Breast epithelium (tissue), 4 donors: ENCODE measurements around the gene CDC16. TPM values are rescaled to one million over a fixed set of nuclear protein-coding genes. Genes with fewer than 3 reads are reported as not detected.
"Not testable (repeated sequence)": the region's sequence is repeated elsewhere in the genome, so short reads cannot be mapped to it uniquely, and the experiment has no call there.

Experiments
- DNase-seq, 2 donors: peaks; one replicate each; pipeline ENCODE4 v3.0.0-alpha.2; 2019; ENCODE audit warnings: low spot score in 2 of 2
- H3K27ac ChIP-seq, 2 donors: fragments of 200-600 bp; sonication (generic) in 1 of 2; one replicate each; pipeline ENCODE4 v1.5.1; 2016 to 2019; ENCODE audit warnings: mild to moderate bottlenecking in 1 of 2
- H3K27me3 ChIP-seq, 2 donors: fragments of 200-600 bp; sonication (generic) in 1 of 2; one replicate each; pipeline versions ENCODE4 v1.5.1 to v1.6.0; 2017 to 2019; ENCODE audit warnings: control low read depth in 1 of 2, mild to moderate bottlenecking in 1 of 2
- H3K36me3 ChIP-seq: fragments of 200-600 bp; one replicate; pipeline ENCODE4 v1.5.1; 2019
- H3K4me1 ChIP-seq, 2 donors: fragments of 200-600 bp; sonication (generic); one replicate each; pipeline ENCODE4 v1.5.1; 2016 to 2019; ENCODE audit warnings: control low read depth in 1 of 2
- H3K4me3 ChIP-seq, 3 donors: fragments of 200-600 bp; sonication (generic); 1 replicate in 2 of 3; 2 replicates in 1 of 3; pipeline ENCODE4 v1.5.1; 2016 to 2019; ENCODE audit warnings: mild to moderate bottlenecking in 3 of 3, moderate library complexity in 2 of 3
- H3K9me3 ChIP-seq, 2 donors: fragments of 200-600 bp; sonication (generic) in 1 of 2; one replicate each; pipeline ENCODE4 v1.5.1; 2016 to 2019; ENCODE audit warnings: control low read depth in 1 of 2
- POLR2A ChIP-seq: fragments of 450-650 bp; IDR thresholded peaks from one replicate; pipeline ENCODE4 v1.6.1; 2016; ENCODE audit warnings: antibody characterized with exemption, mild to moderate bottlenecking, moderate library complexity
- POLR2AphosphoS5 ChIP-seq, 3 donors: sonication (generic); formaldehyde crosslinking; IDR thresholded peaks; one replicate each; pipeline ENCODE4 v1.6.1; 2017; ENCODE audit warnings: antibody characterized with exemption in 3 of 3
- intact Hi-C: fragments of 100-400 bp; cut with DNase I; formaldehyde crosslinking; loops from one replicate; pipeline ENCODE4 v1.15.1; 2023; ENCODE audit warnings: low total_unique reads
- total RNA-seq, 3 donors: library from RNA; depleted of rRNA; stranded (reverse); fragments of >200 nt; gene quantifications; one replicate each; pipeline ENCODE4 v1.1.0, GENCODE V29; 2016
- TF ChIP-seq, protein P1 (sequence below), 3 donors: fragments of 450-650 bp; IDR thresholded peaks; one replicate each; pipeline ENCODE4 v1.5.1; 2016 to 2017; ENCODE audit warnings: antibody characterized with exemption in 3 of 3, mild to moderate bottlenecking in 3 of 3, moderate library complexity in 3 of 3

Gene CDC16
- total RNA-seq, 3 donors from 2014 or later: 53.1 to 82.5 (median 77.7) TPM

DNA sequence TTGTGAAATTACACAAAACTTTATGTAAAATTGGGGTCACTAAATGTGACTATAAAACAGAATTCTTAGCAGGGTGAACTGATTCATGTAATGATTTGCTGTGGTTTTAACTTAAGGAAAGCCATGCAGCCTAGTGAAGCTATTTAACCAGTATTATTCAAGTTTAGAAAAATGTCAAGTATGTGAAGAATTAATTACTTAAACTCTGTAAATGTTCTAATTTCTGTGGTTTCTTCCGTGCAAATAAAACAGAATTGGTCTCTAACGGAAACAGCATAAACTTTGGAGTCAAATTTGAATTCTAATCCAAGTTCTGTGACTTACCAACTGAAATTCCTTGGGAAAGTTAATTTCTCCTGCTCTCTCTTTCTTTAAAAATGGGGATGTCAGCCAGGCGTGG lies 13.3 kb downstream of the CDC16 start:
- TF ChIP-seq POLR2A: no peak
- TF ChIP-seq POLR2AphosphoS5 (IDR thresholded peaks at IDR 0.05): no peak
- TF ChIP-seq, protein P1, sequence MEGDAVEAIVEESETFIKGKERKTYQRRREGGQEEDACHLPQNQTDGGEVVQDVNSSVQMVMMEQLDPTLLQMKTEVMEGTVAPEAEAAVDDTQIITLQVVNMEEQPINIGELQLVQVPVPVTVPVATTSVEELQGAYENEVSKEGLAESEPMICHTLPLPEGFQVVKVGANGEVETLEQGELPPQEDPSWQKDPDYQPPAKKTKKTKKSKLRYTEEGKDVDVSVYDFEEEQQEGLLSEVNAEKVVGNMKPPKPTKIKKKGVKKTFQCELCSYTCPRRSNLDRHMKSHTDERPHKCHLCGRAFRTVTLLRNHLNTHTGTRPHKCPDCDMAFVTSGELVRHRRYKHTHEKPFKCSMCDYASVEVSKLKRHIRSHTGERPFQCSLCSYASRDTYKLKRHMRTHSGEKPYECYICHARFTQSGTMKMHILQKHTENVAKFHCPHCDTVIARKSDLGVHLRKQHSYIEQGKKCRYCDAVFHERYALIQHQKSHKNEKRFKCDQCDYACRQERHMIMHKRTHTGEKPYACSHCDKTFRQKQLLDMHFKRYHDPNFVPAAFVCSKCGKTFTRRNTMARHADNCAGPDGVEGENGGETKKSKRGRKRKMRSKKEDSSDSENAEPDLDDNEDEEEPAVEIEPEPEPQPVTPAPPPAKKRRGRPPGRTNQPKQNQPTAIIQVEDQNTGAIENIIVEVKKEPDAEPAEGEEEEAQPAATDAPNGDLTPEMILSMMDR (IDR thresholded peaks at IDR 0.05): no peak

DNA sequence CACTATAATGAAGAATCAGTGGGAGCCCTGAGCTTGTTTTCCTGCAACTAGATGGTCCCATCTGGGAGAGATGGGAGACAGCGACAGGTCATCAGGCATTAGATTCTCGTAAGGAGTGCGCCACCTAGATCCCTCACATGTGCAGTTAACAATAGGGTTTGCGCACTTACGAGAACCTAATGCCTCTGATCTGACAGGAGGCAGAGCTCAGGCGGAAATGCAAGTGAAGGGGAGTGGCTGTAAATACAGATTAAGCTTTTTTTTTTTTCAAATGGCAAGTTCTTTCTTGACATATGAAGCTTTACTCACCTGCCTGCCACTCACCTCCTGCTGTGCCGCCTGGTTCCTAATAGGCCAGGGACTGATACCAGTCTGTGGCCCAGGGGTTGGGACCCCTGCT lies 14.4 kb downstream of the CDC16 start:
- no peak for DNase-seq
- TF ChIP-seq POLR2AphosphoS5 (IDR thresholded peaks at IDR 0.05) (no peak), POLR2A (no peak)
- TF ChIP-seq, protein P1 (IDR thresholded peaks at IDR 0.05): no peak
- Histone ChIP-seq H3K4me3 (no peak overlapping the region), H3K9me3 (no peaks in the 10 kb centered on the region), H3K27ac (no peak overlapping the region), H3K4me1 (no peaks in the 10 kb centered on the region), H3K27me3 (no peaks in the 10 kb centered on the region), H3K36me3 (peaks cover 15% of the 10 kb centered on the region)
- intact Hi-C loops: no loop called here

More for the DNA sequence above, 13.3 kb downstream of the CDC16 start:
- DNase-seq: no peak
- H3K4me3 ChIP-seq: no peak overlapping the region
- no peak overlapping the region for H3K27ac ChIP-seq
- H3K36me3 ChIP-seq: peaks cover 16% of the 10 kb centered on the region
- intact Hi-C loops: no loop called here
- no peaks in the 10 kb centered on the region for H3K27me3 ChIP-seq
- H3K4me1 ChIP-seq: no peaks in the 10 kb centered on the region
- no peaks in the 10 kb centered on the region for H3K9me3 ChIP-seq

DNA sequence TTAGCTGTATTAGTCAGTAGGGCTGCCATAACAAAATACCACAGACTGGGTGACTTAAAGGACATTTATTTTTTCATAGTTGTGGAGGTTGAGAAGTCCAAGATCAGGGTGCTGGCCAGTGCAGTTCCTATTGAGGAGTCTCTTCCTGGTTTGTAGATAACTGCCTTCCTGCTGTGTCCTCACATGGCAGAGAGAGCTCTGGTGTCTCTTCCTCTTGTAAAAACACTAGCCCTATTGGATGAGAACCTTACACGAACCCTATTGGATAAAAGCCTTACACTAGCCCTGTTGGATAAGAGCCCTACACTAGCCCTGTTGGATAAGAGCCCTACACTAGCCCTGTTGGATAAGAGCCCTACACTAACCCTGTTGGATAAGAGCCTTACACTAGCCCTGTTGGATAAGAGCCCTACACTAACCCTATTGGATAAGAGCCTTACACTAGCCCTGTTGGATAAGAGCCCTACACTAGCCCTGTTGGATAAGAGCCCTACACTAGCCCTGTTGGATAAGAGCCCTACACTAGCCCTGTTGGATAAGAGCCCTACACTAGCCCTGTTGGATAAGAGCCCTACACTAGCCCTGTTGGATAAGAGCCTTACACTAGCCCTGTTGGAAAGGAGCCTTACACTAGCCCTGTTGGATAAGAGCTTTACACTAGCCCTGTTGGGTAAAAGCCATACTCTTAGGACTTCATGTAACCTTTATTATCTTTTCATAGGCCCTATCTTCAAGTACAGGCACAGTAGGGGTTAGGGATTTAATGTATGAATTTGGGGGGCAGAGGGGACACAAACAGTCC lies 17.1 kb downstream of the CDC16 start:
- intact Hi-C loops, H3K4me3 ChIP-seq, DNase-seq, H3K27ac ChIP-seq, H3K27me3 ChIP-seq, H3K4me1 ChIP-seq, H3K9me3 ChIP-seq, H3K36me3 ChIP-seq: not testable (repeated sequence)

DNA sequence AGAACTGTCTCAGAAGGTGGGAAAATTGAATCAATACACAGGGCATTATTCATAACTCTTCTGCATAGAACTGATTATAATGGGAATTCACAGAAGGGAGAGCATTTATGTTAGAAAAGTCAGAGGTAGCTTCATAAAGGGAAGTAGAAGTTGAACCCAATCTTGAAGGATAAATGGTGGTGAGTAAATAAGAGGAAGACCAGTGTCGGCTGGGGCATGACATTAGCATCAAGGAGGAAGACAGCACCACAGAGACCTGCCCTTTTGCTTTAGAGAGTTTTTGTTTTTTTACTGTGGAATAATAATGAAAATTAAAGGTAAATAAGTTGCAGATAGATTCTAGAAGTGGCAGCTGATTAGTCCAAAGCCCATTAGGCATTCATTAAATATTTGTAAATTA lies 21.9 kb downstream of the CDC16 start:
- Histone ChIP-seq H3K9me3 (no peaks in the 10 kb centered on the region), H3K27ac (no peak overlapping the region), H3K4me3 (no peak overlapping the region), H3K4me1 (no peaks in the 10 kb centered on the region), H3K27me3 (no peaks in the 10 kb centered on the region), H3K36me3 (peaks cover 9% of the 10 kb centered on the region)
- intact Hi-C loops: no loop called here
- DNase-seq: no peak
- no peak for TF ChIP-seq POLR2AphosphoS5 (IDR thresholded peaks at IDR 0.05)

DNA sequence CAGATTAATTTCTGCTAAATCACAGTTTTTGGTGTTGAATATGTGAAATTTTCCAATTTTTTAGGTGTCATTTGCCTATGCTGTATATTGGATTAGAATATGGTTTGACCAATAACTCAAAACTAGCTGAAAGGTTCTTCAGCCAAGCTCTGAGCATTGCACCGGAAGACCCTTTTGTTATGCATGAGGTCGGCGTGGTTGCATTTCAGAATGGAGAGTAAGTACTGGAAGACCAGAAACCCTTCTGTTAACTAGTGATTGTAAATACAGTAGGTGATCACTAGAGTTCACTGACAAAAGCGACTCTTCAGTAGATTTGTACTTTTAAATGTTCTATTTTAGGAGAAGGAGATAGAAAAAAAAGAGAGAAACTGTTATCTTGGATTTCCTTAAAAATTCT lies 22.3 kb downstream of the CDC16 start:
- Histone ChIP-seq H3K27me3 (no peaks in the 10 kb centered on the region), H3K4me3 (no peak overlapping the region), H3K4me1 (no peaks in the 10 kb centered on the region), H3K27ac (no peak overlapping the region), H3K36me3 (peaks cover 9% of the 10 kb centered on the region), H3K9me3 (no peaks in the 10 kb centered on the region)
- no peak for DNase-seq
- intact Hi-C loops: no loop called here
- TF ChIP-seq POLR2A: no peak
- TF ChIP-seq, protein P1 (IDR thresholded peaks at IDR 0.05): no peak

DNA sequence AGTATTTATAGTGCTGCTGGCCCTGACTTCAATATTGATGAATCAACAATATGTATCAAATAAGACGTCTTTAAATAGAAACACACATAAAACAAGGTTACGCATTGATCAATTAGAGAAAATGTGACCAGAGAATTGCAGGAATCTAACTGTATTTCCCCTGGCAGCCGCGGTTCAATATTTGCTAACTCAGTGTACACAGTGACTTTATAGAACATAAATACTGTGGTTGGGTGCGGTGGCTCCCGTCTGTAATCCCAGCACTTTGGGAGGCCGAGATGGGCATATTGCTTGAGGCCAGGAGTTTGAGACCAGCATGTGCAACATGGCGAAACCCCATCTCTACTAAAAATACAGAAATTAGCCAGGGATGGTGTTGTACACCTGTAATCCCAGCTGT lies 23.9 kb downstream of the CDC16 start:
- H3K27ac ChIP-seq: no peak overlapping the region
- H3K4me3 ChIP-seq: no peak overlapping the region
- intact Hi-C loops: no loop called here
- TF ChIP-seq POLR2AphosphoS5 (IDR thresholded peaks at IDR 0.05) (no peak), POLR2A (no peak)
- TF ChIP-seq, protein P1 (IDR thresholded peaks at IDR 0.05): no peak
- H3K36me3 ChIP-seq: peaks cover 9% of the 10 kb centered on the region
- no peaks in the 10 kb centered on the region for H3K9me3 ChIP-seq
- no peak for DNase-seq
- no peaks in the 10 kb centered on the region for H3K27me3 ChIP-seq
- H3K4me1 ChIP-seq: no peaks in the 10 kb centered on the region
